Daoy (cell line): ENCODE data around the gene PKM. TPM values are rescaled to one million over a fixed set of nuclear protein-coding genes. Genes with fewer than 3 reads are reported as not detected.
"Not testable (repeated sequence)": the region's sequence is repeated elsewhere in the genome, so short reads cannot be mapped to it uniquely, and the experiment has no call there.

Experiments used
- DNase-seq: peaks from one replicate; pipeline ENCODE4 v3.0.0-alpha.2; 2015; ENCODE audit warnings: low read depth
- total RNA-seq: library from RNA; depleted of rRNA; stranded (reverse); fragments of >200 nt; shearing (Covaris generic); gene quantifications from 2 replicates; pipeline ENCODE4 v1.2.3, GENCODE V29; 2014

Gene PKM
- total RNA-seq, 1 experiment from 2014 or later: 1,777 TPM

- DNase-seq: no peak
These were observed 54.8 kb downstream of the PKM start for GRCh38 chr15:72176159-72176558.

GRCh38 chr15:72175186-72176044, 55.6 kb downstream of the PKM start:
- DNase-seq: no peak

GRCh38 chr15:72174551-72175165, 56.3 kb downstream of the PKM start:
- no peak for DNase-seq

- DNase-seq: no peak
These were observed 57.0 kb downstream of the PKM start for GRCh38 chr15:72173864-72174550.

GRCh38 chr15:72173401-72173800, 57.6 kb downstream of the PKM start:
- no peak for DNase-seq

- DNase-seq: no peak
These were observed 58.2 kb downstream of the PKM start for GRCh38 chr15:72172796-72173195.

GRCh38 chr15:72171978-72172377, 59.0 kb downstream of the PKM start:
- not testable (repeated sequence) for DNase-seq

GRCh38 chr15:72170691-72171090, 60.3 kb downstream of the PKM start:
- DNase-seq: no peak

- no peak for DNase-seq
These were observed 60.9 kb downstream of the PKM start for GRCh38 chr15:72169921-72170611.

- DNase-seq: no peak
These were observed 61.6 kb downstream of the PKM start for GRCh38 chr15:72169236-72169920.

- no peak for DNase-seq
These were observed 62.2 kb downstream of the PKM start for GRCh38 chr15:72168808-72169190.

GRCh38 chr15:72168131-72168807, 62.7 kb downstream of the PKM start:
- DNase-seq: peak; percentile 30

- no peak for DNase-seq
These were observed 63.5 kb downstream of the PKM start for GRCh38 chr15:72167445-72167844.

- DNase-seq: no peak
These were observed 64.1 kb downstream of the PKM start for GRCh38 chr15:72166716-72167417.

- DNase-seq: no peak
These were observed 67.3 kb downstream of the PKM start for GRCh38 chr15:72163719-72164118.

GRCh38 chr15:72162569-72162968, 68.4 kb downstream of the PKM start:
- DNase-seq: no peak

- DNase-seq: no peak
These were observed 69.4 kb downstream of the PKM start for GRCh38 chr15:72161361-72162132.

GRCh38 chr15:72160696-72161245, 70.2 kb downstream of the PKM start:
- DNase-seq: no peak

GRCh38 chr15:72156928-72157327, 74.1 kb downstream of the PKM start:
- DNase-seq: no peak
